SK-N-MC (cell line): Measurements from ENCODE around the gene MCC.

Experiments
- DNase-seq: peaks from one replicate; pipeline ENCODE4 v3.0.0-alpha.2; 2011; ENCODE audit warnings: low read depth, low spot score
- H3K27ac ChIP-seq: fragments of 200-600 bp; sonication (generic); 2 replicates; pipeline ENCODE4 v1.5.1; 2016; ENCODE audit warnings: mixed run types
- H3K36me3 ChIP-seq: fragments of 200-600 bp; sonication (generic); 2 replicates; pipeline ENCODE4 v1.6.1; 2017; ENCODE audit warnings: antibody characterized with exemption, low read length, mixed read lengths; ENCODE audit not compliant: insufficient read depth
- H3K4me3 ChIP-seq: fragments of 200-600 bp; sonication (generic); 2 replicates; pipeline ENCODE4 v1.5.1; 2016
- H3K9ac ChIP-seq: fragments of 200-600 bp; sonication (generic); 2 replicates; pipeline ENCODE4 v1.8.0; 2017; ENCODE audit warnings: mixed run types, mixed read lengths; ENCODE audit not compliant: insufficient read length
- H3K9me3 ChIP-seq: fragments of 200-600 bp; sonication (generic); 2 replicates; pipeline ENCODE4 v1.6.1; 2017; ENCODE audit warnings: low read depth, mild to moderate bottlenecking, antibody characterized with exemption, low read length, moderate library complexity, mixed read lengths
- EZH2 ChIP-seq: fragments of 200-600 bp; sonication (generic); IDR thresholded peaks from one replicate; pipeline ENCODE4 v1.6.1; 2017; ENCODE audit warnings: antibody characterized with exemption
- FOXP2 ChIP-seq: optimal IDR thresholded peaks from 2 replicates; pipeline ENCODE3; 2011; ENCODE audit warnings: mild to moderate bottlenecking, moderate library complexity; ENCODE audit not compliant: insufficient read depth; ENCODE audit errors: extremely low read length, control extremely low read depth
- POLR2AphosphoS5 ChIP-seq: IDR thresholded peaks from 2 replicates; pipeline ENCODE4 v1.6.1; 2012; ENCODE audit warnings: mild to moderate bottlenecking, low read depth, low read length, borderline replicate concordance

The MCC gene

DNA sequence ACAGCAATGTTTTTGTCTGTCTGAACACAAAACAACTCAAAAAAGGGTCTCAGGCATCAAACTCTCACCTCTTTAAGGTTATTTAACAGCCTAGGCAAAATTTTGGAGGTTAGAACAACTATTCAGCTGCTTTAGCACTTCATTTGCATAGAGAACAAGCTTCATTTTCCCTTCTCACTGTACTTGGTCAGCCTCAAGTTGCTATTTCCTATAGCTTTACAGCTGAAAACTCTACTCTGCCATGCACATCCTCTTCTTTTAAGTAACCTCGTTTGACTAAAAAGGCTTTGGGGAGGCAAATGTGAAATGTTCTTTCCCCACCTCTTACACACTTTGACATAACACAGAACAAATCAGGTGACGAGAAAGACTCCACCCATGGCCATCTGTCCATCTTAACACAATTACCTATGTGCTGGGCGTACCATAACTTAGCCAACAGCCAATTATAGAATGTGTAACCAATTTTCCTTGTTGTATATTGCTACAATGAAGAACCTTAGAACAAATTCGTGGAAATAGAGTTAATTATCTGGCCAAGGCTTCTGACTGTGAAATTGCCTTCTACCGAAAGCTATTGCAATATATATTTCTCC is 315.9 kb downstream of the MCC start:
- no peak overlapping the region for H3K27ac ChIP-seq
- no peak overlapping the region for H3K4me3 ChIP-seq
- TF ChIP-seq EZH2 (no peak), FOXP2 (no peak), POLR2AphosphoS5 (no peak)
- H3K9ac ChIP-seq: no peak overlapping the region
- no peak for DNase-seq
- H3K36me3 ChIP-seq: no peaks in the 10 kb centered on the region
- no peaks in the 10 kb centered on the region for H3K9me3 ChIP-seq

DNA sequence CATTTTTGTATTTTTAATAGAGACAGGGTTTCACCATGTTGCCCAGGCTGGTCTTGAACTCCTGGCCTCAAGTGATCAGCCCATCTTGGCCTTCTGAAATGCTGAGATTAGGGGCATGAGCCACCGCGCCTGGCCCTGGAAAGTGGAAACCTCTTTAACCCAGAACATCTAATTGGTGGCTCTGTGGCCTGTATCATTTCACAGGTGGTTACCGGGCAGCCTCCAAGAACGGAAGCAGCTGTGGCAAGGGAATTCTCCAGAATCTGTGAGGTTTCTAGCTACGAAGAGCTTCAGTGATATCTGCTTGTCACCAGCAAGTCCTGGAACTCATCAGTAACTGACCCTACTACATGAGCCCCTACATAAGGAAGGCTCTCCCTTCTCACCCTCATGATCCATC is 316.7 kb downstream of the MCC start:
- H3K9me3 ChIP-seq: no peaks in the 10 kb centered on the region
- no peaks in the 10 kb centered on the region for H3K36me3 ChIP-seq
- no peak for TF ChIP-seq POLR2AphosphoS5
- TF ChIP-seq EZH2: no peak
- no peak for TF ChIP-seq FOXP2
- H3K4me3 ChIP-seq: no peak overlapping the region
- no peak overlapping the region for H3K27ac ChIP-seq
- H3K9ac ChIP-seq: no peak overlapping the region
- no peak for DNase-seq

DNA sequence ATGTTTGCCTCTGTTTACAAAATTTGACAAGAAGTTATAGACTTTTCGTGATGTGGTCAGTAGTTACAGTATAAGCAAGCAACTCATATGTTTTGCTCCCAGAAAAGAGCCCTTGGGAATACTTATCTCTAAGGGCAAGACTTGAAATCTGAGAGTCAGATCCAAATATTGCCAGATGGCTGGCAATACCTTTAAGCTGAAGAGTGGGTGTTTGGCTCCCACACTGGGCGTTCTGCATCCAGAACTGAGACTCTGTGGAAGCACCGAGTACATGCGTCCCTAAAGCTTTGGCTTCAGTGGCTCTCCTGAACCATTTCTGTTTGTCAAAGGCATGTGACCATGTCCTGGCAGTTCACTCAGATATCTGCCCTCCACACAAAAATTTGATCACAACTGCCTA is 317.5 kb downstream of the MCC start:
- Histone ChIP-seq H3K27ac (no peak overlapping the region), H3K4me3 (no peak overlapping the region), H3K9ac (no peak overlapping the region), H3K36me3 (no peaks in the 10 kb centered on the region), H3K9me3 (no peaks in the 10 kb centered on the region)
- no peak for DNase-seq
- no peak for TF ChIP-seq POLR2AphosphoS5
- TF ChIP-seq FOXP2: no peak
- no peak for TF ChIP-seq EZH2

DNA sequence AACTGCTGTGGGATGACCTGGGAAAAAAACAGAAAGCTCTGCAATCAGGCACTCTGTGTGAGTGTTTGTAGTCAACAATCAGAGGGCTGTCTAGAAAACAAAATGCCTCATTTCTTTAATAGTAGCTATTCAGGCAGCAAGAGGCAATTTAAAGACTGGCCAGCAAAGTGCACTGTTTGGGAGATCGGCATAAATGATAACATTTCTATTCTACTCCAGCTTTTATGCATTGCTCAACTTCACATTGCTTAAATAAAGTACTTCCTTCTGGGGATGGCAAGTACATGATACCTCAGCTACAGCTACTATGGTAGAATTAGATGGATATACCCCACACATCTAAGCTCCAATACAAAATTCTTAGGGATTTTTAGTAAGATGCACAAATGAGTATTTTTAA is 318.5 kb downstream of the MCC start:
- DNase-seq: no peak
- Histone ChIP-seq H3K9ac (no peak overlapping the region), H3K9me3 (no peaks in the 10 kb centered on the region), H3K4me3 (no peak overlapping the region), H3K27ac (no peak overlapping the region), H3K36me3 (no peaks in the 10 kb centered on the region)
- TF ChIP-seq EZH2: no peak
- no peak for TF ChIP-seq POLR2AphosphoS5
- no peak for TF ChIP-seq FOXP2

DNA sequence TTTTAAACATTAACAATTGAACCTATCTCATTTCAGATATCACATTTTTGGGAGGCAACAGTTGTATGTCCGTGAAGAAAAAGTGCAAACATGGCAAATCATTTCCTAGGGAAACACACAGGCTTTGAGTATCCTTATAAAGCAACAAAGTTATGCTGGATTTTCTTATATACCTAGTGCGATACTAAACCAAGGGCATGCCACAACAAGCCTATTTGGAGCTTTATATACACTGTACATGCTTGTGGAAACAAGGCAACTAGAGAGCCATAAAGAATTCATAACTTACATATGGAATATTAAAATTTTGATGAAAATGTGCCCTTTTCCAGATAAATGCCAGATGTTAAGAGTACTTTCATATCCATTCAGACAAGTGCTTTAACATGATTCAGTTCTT is 320.3 kb downstream of the MCC start:
- no peak for DNase-seq
- TF ChIP-seq EZH2 (no peak), POLR2AphosphoS5 (no peak), FOXP2 (no peak)
- peak overlapping the region; percentile 83 for H3K27ac ChIP-seq

DNA sequence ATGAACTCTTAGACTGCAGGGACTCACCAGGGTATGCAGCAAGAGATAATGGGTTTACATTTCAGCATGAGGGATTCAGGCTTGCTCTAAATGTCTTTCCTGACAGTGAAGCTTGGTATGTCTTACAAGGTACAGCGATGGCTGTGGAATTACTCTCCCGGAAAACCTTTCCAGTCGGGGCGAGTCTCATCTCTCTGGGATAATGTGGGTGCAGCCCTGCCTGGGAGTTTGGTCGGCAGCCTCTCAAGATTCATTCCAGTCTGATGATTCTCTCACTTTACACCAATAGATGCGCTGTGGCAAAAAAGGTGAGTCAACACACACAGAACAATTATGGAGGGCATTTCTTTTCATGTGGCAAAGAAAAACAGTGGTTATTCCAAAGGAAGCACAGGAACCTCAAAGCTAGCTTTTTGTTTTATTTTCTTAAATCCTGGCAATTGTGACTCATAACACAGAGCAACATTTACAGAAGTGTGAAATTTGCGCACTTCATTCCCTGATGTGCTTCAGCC is 321.3 kb downstream of the MCC start:
- DNase-seq: no peak
- H3K27ac ChIP-seq: no peak overlapping the region
- H3K9me3 ChIP-seq: no peaks in the 10 kb centered on the region
- TF ChIP-seq FOXP2 (no peak), EZH2 (no peak), POLR2AphosphoS5 (no peak)
- H3K4me3 ChIP-seq: no peak overlapping the region
- no peak overlapping the region for H3K9ac ChIP-seq
- no peaks in the 10 kb centered on the region for H3K36me3 ChIP-seq

More for the DNA sequence above, 320.3 kb downstream of the MCC start:
- Histone ChIP-seq H3K4me3 (peak overlapping the region; percentile 51), H3K9ac (no peak overlapping the region), H3K36me3 (no peaks in the 10 kb centered on the region), H3K9me3 (no peaks in the 10 kb centered on the region)

DNA sequence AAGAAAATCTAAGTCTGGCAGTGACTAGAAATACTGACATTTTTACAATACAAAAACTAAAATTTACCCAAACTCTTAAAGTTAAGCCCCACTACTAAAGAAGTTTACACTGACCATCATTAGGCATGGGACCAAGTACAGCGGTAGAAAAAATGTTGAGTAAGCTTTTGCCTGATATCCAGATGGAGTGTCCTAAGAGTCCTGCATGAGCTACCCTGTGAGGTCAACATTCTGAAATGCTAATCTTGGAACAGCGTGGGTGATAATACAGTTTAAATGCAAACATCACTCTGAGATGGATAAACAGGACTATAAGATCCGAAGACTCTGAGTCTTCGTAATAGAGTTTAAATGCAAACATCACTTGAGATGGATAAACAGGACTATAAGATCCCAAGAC is 322.0 kb downstream of the MCC start:
- no peak overlapping the region for H3K27ac ChIP-seq
- no peak overlapping the region for H3K4me3 ChIP-seq
- no peaks in the 10 kb centered on the region for H3K36me3 ChIP-seq
- no peak overlapping the region for H3K9ac ChIP-seq
- H3K9me3 ChIP-seq: no peaks in the 10 kb centered on the region
- TF ChIP-seq FOXP2 (no peak), POLR2AphosphoS5 (no peak), EZH2 (no peak)
- DNase-seq: no peak

DNA sequence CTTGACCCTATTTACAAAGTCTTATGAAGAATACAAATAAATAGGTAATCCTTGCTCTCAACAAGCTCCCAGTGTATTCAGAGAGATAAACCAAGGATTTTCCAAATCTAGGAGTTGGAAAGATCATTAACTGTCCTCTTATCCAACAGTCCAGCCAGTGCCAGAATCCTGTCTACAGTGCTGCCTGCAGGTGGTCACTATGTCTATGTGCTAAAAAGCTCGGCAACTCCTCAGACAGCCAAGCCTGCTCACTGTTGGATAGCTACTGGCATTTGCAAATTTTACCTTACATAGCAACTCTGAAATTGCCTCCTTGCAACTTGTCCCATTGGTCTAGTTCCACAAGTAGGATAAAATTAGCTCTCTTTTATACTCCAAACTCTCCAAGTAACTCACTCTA is 324.2 kb downstream of the MCC start:
- H3K36me3 ChIP-seq: no peaks in the 10 kb centered on the region
- TF ChIP-seq FOXP2: no peak
- no peak for TF ChIP-seq POLR2AphosphoS5
- no peak for TF ChIP-seq EZH2
- no peaks in the 10 kb centered on the region for H3K9me3 ChIP-seq

DNA sequence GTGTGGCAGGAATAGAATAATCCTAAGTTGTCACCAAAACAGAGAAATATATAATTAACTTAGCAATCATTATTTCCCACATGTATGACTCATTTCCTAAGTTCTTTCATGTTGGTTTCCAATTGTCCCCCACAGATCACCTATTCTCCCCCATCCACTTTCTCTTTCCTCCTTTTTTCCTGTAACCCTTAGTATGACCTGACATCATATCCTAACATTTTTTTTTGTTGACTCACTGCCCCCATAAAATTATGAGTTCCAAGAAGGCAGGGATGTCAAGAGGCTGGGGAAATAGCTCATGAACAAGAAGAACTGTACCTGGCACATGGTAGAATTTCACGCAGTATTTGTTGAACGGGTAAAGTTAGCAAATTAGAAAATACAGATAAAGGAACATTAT is 324.9 kb downstream of the MCC start:
- H3K36me3 ChIP-seq: no peaks in the 10 kb centered on the region
- no peak overlapping the region for H3K9ac ChIP-seq
- TF ChIP-seq POLR2AphosphoS5: no peak
- TF ChIP-seq FOXP2: no peak
- TF ChIP-seq EZH2: no peak
- no peaks in the 10 kb centered on the region for H3K9me3 ChIP-seq
- no peak overlapping the region for H3K27ac ChIP-seq
- DNase-seq: no peak
- H3K4me3 ChIP-seq: no peak overlapping the region

More for the DNA sequence above, 324.2 kb downstream of the MCC start:
- Histone ChIP-seq H3K9ac (no peak overlapping the region), H3K4me3 (no peak overlapping the region), H3K27ac (no peak overlapping the region)
- DNase-seq: no peak
